HL-60 (cell line): ENCODE data around the gene SP2.

Source experiments
- DNase-seq, 2 experiments: peaks; one replicate each; pipeline ENCODE4 v3.0.0-alpha.2; 2010 to 2020; ENCODE audit warnings: low read depth in 1 of 2, low spot score in 1 of 2
- H3K27ac ChIP-seq: fragments of 250-450 bp; sonication (Bioruptor Pico); replicated peaks from 2 replicates; pipeline ENCODE4 v1.5.1; 2020; ENCODE audit warnings: mild to moderate bottlenecking, moderate library complexity
- H3K27me3 ChIP-seq: fragments of 250-450 bp; sonication (Bioruptor Pico); 2 replicates; pipeline ENCODE4 v1.5.1; 2021; ENCODE audit warnings: mild to moderate bottlenecking, moderate library complexity; ENCODE audit not compliant: insufficient read depth, poor library complexity, severe bottlenecking
- H3K4me3 ChIP-seq: replicated peaks from 2 replicates; pipeline ENCODE4 v1.5.1; 2011; ENCODE audit warnings: mild to moderate bottlenecking, control low read depth, low read length; ENCODE audit not compliant: insufficient read depth
- CTCF ChIP-seq: IDR thresholded peaks from one replicate; pipeline ENCODE4 v1.5.1; 2011; ENCODE audit warnings: low read length, control low read depth, inconsistent platforms; ENCODE audit not compliant: insufficient read depth
- GABPA ChIP-seq: IDR thresholded peaks from 2 replicates; pipeline ENCODE4 v1.6.1; 2012; ENCODE audit warnings: low read depth
- POLR2AphosphoS5 ChIP-seq: IDR thresholded peaks from 2 replicates; pipeline ENCODE4 v1.6.1; 2012; ENCODE audit warnings: low read depth
- REST ChIP-seq: IDR thresholded peaks from 2 replicates; pipeline ENCODE4 v1.6.1; 2012; ENCODE audit warnings: low read depth; ENCODE audit not compliant: insufficient replicate concordance
- SPI1 ChIP-seq: IDR thresholded peaks from 2 replicates; pipeline ENCODE4 v1.6.1; 2012; ENCODE audit warnings: low read depth, mild to moderate bottlenecking, borderline replicate concordance

SP2 gene

GRCh38 chr17:47905221-47905733 lies 9.2 kb downstream of the SP2 start:
- no peak overlapping the region for H3K4me3 ChIP-seq
- H3K27ac ChIP-seq: no peak overlapping the region
- TF ChIP-seq REST: no peak
- no peak for TF ChIP-seq SPI1
- no peak for TF ChIP-seq GABPA
- TF ChIP-seq POLR2AphosphoS5: no peak
- no peak for TF ChIP-seq CTCF
- no peak for DNase-seq
- H3K27me3 ChIP-seq: no peaks in the 10 kb centered on the region

GRCh38 chr17:47906443-47906842 lies 10.4 kb downstream of the SP2 start:
- DNase-seq: no peak
- no peak overlapping the region for H3K27ac ChIP-seq
- no peaks in the 10 kb centered on the region for H3K27me3 ChIP-seq
- no peak overlapping the region for H3K4me3 ChIP-seq
- TF ChIP-seq GABPA: no peak
- no peak for TF ChIP-seq CTCF
- TF ChIP-seq POLR2AphosphoS5: no peak
- no peak for TF ChIP-seq SPI1
- no peak for TF ChIP-seq REST

- 0 out of 2 replicates have a peak overlapping the region, but pooled peaks have one; percentile 4 for H3K4me3 ChIP-seq
- DNase-seq: peak; percentile 17 to 67
- no peak for TF ChIP-seq REST
- TF ChIP-seq GABPA: no peak
- TF ChIP-seq SPI1: no peak
- no peak for TF ChIP-seq POLR2AphosphoS5
- no peak for TF ChIP-seq CTCF
- H3K27ac ChIP-seq: no peak overlapping the region
- H3K27me3 ChIP-seq: no peaks in the 10 kb centered on the region
These were observed 12.0 kb downstream of the SP2 start for GRCh38 chr17:47907932-47908562.
